GM21381 (cell line): ENCODE measurements around the gene SOBP.

Source experiments
- ATAC-seq: cut with Tn5 transposase; IDR thresholded peaks from one replicate; pipeline ENCODE4 v1.9.1; 2021; ENCODE audit warnings: mild to moderate bottlenecking, moderate library complexity; ENCODE audit not compliant: unreplicated experiment

SOBP gene

GRCh38 chr6:107635057-107635515, 145.2 kb downstream of the SOBP start:
- ATAC-seq: no peak

- ATAC-seq: no peak
These were observed 146.6 kb downstream of the SOBP start for GRCh38 chr6:107636486-107636885.

- ATAC-seq: no peak
These were observed 147.7 kb downstream of the SOBP start for GRCh38 chr6:107637316-107638315.

DNA sequence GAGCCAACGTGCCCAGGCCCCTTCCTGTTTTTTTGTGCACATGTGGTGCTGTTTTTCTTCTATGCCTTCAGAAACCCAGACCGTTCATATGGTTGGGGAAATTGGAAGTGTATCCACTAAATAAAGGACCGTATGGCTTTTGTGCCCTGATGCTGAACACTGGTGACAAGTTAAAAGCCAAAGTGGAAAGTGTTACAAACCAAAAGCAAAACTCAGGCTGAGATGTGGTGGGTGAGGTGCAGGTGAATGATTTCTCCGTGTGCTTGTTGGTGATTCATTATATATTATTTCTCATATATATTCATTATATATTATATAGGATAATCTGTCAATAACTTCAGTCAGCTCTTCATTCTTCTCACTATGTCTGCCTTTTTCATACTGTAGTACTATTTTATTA, 148.6 kb downstream of the SOBP start:
- no peak for ATAC-seq

GRCh38 chr6:107639511-107639910, 149.6 kb downstream of the SOBP start:
- no peak for ATAC-seq

- ATAC-seq: no peak
These were observed 151.2 kb downstream of the SOBP start for GRCh38 chr6:107641071-107641470.

DNA sequence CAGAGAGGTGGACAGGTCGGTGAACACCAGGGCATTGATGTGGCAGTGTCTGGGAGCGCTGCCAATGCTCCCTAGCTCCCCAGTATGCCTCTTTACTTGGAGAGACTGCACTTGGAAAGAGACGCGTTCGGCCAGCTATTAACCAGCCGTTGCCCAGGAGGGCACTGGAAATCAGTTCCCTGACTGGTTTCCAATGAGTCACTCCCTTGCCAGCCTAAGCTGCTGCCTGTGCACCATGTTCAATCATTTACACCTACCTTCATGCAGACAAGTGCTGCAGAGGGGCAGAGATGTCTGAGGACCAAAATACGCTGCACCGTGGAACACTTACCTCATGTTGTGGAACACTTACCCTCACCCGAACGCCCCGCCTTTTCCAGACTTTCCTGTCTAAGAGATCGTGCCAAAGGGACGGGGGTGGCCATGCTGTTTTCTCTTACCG, 151.6 kb downstream of the SOBP start:
- ATAC-seq: no peak

DNA sequence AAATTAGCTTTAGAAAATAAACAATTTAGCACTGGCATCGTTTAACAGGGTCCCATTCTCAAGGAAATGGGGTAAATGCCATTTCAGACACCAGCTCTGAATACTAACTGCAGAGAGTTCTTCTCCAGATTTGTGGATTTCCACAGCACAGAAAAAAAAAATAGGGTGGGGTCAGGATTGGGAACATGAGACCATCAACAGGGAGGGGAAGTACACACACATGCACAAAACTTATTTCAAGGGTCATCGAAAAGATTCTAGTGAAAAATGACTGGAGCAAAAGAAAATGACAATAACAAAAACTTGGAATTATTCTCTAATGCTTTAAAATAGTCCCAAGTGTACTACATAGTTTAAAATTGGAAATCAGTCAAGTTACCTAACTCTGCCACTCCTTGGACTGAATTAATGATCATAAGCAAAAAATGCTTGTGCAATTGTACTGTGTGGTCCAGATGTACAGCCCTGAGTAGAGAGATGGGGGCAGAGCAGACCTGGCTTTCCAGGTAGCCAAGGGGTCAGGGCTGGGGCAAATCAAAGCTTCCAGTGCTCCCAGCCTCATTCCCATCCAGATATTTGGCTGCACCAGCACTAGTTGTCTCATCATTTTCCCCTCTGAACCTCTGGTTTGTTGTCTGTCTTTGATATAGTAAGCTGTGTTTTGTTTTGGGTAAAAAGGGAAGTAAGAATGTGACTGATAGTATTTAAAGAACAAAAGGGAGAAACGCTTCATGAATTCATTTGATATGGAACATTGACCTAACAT, 152.4 kb downstream of the SOBP start:
- ATAC-seq: no peak

GRCh38 chr6:107642861-107643328, 153.0 kb downstream of the SOBP start:
- no peak for ATAC-seq

DNA sequence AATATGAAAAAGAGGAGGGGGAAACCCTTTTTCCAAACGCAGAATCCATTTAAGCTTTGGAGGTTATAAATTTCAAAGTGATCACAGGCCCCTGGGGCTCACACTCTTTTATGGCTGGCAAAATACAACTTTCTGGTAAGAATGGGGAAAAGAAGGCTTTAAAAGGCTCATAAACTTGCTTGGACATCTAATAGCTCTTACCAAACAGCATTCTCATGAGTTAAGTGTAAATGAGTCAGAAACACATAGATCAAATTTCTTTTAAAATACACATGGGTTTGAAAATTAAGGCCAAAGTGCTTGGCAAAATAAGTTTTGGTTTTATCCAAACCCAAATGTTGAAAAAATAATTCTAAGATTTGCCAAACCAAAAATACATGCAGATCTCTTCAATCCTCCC, 154.6 kb downstream of the SOBP start:
- no peak for ATAC-seq

GRCh38 chr6:107645740-107646139, 155.8 kb downstream of the SOBP start:
- ATAC-seq: no peak

GRCh38 chr6:107646176-107646575, 156.3 kb downstream of the SOBP start:
- no peak for ATAC-seq

- ATAC-seq: no peak
These were observed 157.0 kb downstream of the SOBP start for GRCh38 chr6:107646776-107647438.

GRCh38 chr6:107647439-107647948, 157.6 kb downstream of the SOBP start:
- no peak for ATAC-seq

GRCh38 chr6:107648983-107649382, 159.1 kb downstream of the SOBP start:
- ATAC-seq: no peak

- ATAC-seq: no peak
These were observed 162.7 kb downstream of the SOBP start for GRCh38 chr6:107652526-107653182.

DNA sequence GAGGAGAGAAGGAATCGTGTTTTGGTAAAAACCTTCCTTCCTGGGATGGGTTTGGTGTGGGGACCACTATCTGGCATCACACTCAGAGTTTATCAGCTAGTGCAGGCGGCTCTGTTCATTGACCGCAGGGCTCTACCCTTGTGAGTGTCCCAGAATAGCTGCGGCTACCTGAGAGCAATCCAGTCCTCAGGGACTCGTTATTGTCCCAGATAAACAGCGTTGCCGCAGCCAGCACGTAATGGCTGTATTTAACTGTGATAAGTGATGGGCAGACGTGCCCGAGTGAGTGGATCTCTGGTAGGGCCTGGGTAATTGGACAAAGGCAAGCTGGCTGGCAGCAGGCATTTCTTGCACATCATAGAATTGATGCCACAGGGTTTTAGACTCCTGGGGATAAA, 163.3 kb downstream of the SOBP start:
- ATAC-seq: no peak

- ATAC-seq: no peak
These were observed 164.0 kb downstream of the SOBP start for GRCh38 chr6:107653861-107654394.

- no peak for ATAC-seq
These were observed 164.8 kb downstream of the SOBP start for GRCh38 chr6:107654764-107655163.

- no peak for ATAC-seq
These were observed 165.3 kb downstream of the SOBP start for GRCh38 chr6:107655245-107655644.
